Psoas muscle (tissue), 8 donors: Measurements from ENCODE around the gene GALNTL6. TPM values are rescaled to one million over a fixed set of nuclear protein-coding genes. Genes with fewer than 3 reads are reported as not detected.

ENCODE experiments used
- ATAC-seq, 4 donors: fragments of 200-7000 bp; cut with Tn5 transposase; one replicate each; pipeline ENCODE4 v1.9.1; 2020; ENCODE audit warnings: moderate library complexity in 3 of 4, mild to moderate bottlenecking in 2 of 4
- DNase-seq, 2 donors: peaks; one replicate each; pipeline ENCODE4 v3.0.0-alpha.2; 2020
- H3K27ac ChIP-seq: fragments of 200-600 bp; one replicate; pipeline ENCODE4 v1.8.0; 2022
- H3K27me3 ChIP-seq, 3 donors: fragments of 200-600 bp in 1 of 3; one replicate each; pipeline versions ENCODE4 v1.6.1 to v1.8.0; 2013 to 2022; ENCODE audit warnings: low read length in 2 of 3, mild to moderate bottlenecking in 2 of 3, moderate library complexity in 1 of 3; ENCODE audit not compliant: insufficient read depth in 3 of 3
- H3K36me3 ChIP-seq, 2 donors: fragments of 200-600 bp in 1 of 2; one replicate each; pipeline versions ENCODE4 v1.6.1 to v1.8.0; 2013 to 2022; ENCODE audit warnings: low read depth in 1 of 2, mild to moderate bottlenecking in 1 of 2, moderate library complexity in 1 of 2; ENCODE audit not compliant: insufficient read depth in 1 of 2
- H3K4me1 ChIP-seq: fragments of 200-600 bp; one replicate; pipeline ENCODE4 v1.8.0; 2022
- H3K4me3 ChIP-seq: fragments of 200-600 bp; one replicate; pipeline ENCODE4 v1.8.0; 2022; ENCODE audit warnings: mild to moderate bottlenecking
- H3K9me3 ChIP-seq: fragments of 200-600 bp; one replicate; pipeline ENCODE4 v1.8.0; 2022
- WGBS, 3 donors: extraction: QIAGEN DNeasy Blood & Tissue Kit; methylation state at CpG; one replicate each; pipeline versions ENCODE4 v1.1.6 to v1.1.7; 2013; 5-methylcytosine and 5-hydroxymethylcytosine counted together
- intact Hi-C, 2 donors: fragments of 100-400 bp; cut with DNase I; formaldehyde crosslinking; loops; one replicate each; pipeline versions ENCODE4 v1.11.0 to v1.14.2; 2022
- polyA plus RNA-seq, 3 donors: library from polyadenylated mRNA; stranded (reverse); fragments of 200-250 nt; gene quantifications; one replicate each; pipeline ENCODE4 v1.2.3, GENCODE V29; 2013
- total RNA-seq, 4 donors: library from RNA; stranded (reverse); fragmentation: NEBNext Ultra II Directional in 2 of 4; extraction: Animal tissue kit (Norgen Biotek cat#: 25700) in 2 of 4; gene quantifications; one replicate each; pipeline versions ENCODE4 v1.2.1 to v1.2.4, GENCODE V29; 2021 to 2023
- TF ChIP-seq, protein P1 (sequence below): fragments of 200-600 bp; IDR thresholded peaks from one replicate; pipeline ENCODE4 v1.8.0; 2022; ENCODE audit warnings: antibody characterized with exemption
- donor health status: healthy with polysubstance abuse.
- donor health status: DM: no; HTN: no; CAD: no; lungs with moderate emphysema.
- donor health status: Bipolar disorder and iron deficiency.
- donor health status: healthy.
- donor health status: DM: yes; HTN: yes; CAD: no.
- donor health status: DM: no; HTN: no; CAD: no.
- donor health status: DM: no; HTN: no; CAD: no.
- donor health status: DM: yes; HTN: yes; CAD: no.

GALNTL6 gene
- total and polyA plus RNA-seq, 7 donors = 0.01 to 0.91 (median 0.21) TPM; not detected in 3

DNA sequence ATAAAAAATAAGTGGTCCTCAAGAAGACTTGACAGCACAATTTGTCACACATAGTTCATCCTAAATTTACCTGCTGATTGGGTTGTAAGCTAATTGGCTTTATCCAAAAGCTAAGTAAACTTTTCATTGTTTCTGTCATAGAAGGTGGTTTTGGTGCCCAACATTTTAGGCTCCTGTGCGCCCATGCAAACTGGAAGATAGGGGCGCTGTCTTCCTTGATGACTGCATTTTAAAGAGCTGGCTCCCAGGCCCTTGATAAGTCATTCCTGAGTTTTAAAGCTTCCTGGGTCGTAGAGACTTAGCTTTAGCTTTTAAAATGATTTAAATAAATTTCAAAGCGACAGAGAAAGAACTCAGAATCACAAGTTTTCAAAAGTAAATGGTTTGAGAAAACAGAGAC, 730.0 kb downstream of the GALNTL6 start:
- Histone ChIP-seq H3K4me1 (no peaks in the 10 kb centered on the region), H3K9me3 (no peaks in the 10 kb centered on the region), H3K27ac (no peak overlapping the region), H3K36me3 (no peaks in the 10 kb centered on the region), H3K4me3 (no peak overlapping the region), H3K27me3 (no peaks in the 10 kb centered on the region)
- WGBS, 3 donors = 64 to 73% (median 65%) methylated on average over 4 of the region's 4 CpGs
- DNase-seq (no peak), ATAC-seq (no peak)
- intact Hi-C loops = no loop called here
- TF ChIP-seq, protein P1, sequence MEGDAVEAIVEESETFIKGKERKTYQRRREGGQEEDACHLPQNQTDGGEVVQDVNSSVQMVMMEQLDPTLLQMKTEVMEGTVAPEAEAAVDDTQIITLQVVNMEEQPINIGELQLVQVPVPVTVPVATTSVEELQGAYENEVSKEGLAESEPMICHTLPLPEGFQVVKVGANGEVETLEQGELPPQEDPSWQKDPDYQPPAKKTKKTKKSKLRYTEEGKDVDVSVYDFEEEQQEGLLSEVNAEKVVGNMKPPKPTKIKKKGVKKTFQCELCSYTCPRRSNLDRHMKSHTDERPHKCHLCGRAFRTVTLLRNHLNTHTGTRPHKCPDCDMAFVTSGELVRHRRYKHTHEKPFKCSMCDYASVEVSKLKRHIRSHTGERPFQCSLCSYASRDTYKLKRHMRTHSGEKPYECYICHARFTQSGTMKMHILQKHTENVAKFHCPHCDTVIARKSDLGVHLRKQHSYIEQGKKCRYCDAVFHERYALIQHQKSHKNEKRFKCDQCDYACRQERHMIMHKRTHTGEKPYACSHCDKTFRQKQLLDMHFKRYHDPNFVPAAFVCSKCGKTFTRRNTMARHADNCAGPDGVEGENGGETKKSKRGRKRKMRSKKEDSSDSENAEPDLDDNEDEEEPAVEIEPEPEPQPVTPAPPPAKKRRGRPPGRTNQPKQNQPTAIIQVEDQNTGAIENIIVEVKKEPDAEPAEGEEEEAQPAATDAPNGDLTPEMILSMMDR = no peak

- no peaks in the 10 kb centered on the region for H3K4me1 ChIP-seq
- DNase-seq (no peak), ATAC-seq (no peak)
- TF ChIP-seq, protein P1 = no peak
- no peaks in the 10 kb centered on the region for H3K27me3 ChIP-seq
- H3K9me3 ChIP-seq = no peaks in the 10 kb centered on the region
- 59 to 64% (median 62%) methylated on average over 7 of the region's 7 CpGs for WGBS, 3 donors
- no peak overlapping the region for H3K27ac ChIP-seq
- no peaks in the 10 kb centered on the region for H3K36me3 ChIP-seq
- intact Hi-C loops = no loop called here
- no peak overlapping the region for H3K4me3 ChIP-seq
These were observed 733.6 kb downstream of the GALNTL6 start for GRCh38 chr4:172546782-172547181.

DNA sequence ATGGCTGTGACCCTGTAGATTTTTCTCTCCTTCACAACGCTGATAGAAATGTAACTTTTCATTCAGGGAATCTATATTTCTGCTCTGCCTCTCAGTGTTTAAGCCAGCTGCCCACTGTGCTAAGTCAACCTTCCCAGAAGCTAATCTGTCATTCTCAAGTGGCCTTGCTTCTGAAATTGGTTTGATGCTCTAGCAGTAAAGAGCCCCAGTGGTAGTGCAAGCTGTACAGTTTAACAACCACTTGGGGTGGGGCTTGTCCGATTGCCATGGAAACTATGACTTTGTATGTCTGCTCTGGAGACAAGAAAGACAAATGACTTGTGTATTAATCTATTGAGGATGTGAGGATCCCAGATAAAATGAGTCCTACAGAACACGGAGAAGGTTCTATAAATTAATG, 734.5 kb downstream of the GALNTL6 start:
- 62 to 67% (median 64%) methylated on average over 3 of the region's 3 CpGs for WGBS, 3 donors
- TF ChIP-seq, protein P1 = no peak
- intact Hi-C loops = no loop called here
- ATAC-seq (no peak), DNase-seq (no peak)
- Histone ChIP-seq H3K9me3 (no peaks in the 10 kb centered on the region), H3K27me3 (no peaks in the 10 kb centered on the region), H3K4me3 (no peak overlapping the region), H3K27ac (no peak overlapping the region), H3K4me1 (no peaks in the 10 kb centered on the region), H3K36me3 (no peaks in the 10 kb centered on the region)

DNA sequence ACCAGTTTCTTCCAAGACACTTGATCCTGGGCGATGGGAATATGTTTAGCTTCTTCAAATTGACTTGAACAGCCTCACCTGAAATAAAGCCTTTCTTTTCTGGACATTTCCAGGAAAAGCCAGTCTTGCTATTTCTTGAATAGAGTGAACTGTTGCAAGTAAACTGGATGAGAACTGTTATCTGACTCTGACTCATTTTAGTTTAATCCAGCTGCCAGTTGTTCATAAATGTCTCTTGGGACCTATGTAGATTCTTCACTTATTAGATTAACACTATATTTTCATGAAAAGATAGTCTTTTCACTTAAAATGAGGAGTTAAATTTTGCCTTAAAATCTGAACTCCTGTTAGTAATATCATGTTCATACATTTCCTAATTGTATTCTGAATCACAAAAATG, 740.0 kb downstream of the GALNTL6 start:
- H3K27me3 ChIP-seq = no peaks in the 10 kb centered on the region
- H3K9me3 ChIP-seq = no peaks in the 10 kb centered on the region
- TF ChIP-seq, protein P1 = no peak
- 80 to 90% (median 89%) methylated on average over 1 of the region's 1 CpG for WGBS, 3 donors
- no peak overlapping the region for H3K4me3 ChIP-seq
- ATAC-seq (no peak), DNase-seq (no peak)
- H3K36me3 ChIP-seq = no peaks in the 10 kb centered on the region
- H3K27ac ChIP-seq = no peak overlapping the region
- intact Hi-C loops = no loop called here
- no peaks in the 10 kb centered on the region for H3K4me1 ChIP-seq

- Histone ChIP-seq H3K27ac (no peak overlapping the region), H3K9me3 (no peaks in the 10 kb centered on the region), H3K4me1 (no peaks in the 10 kb centered on the region), H3K27me3 (no peaks in the 10 kb centered on the region), H3K36me3 (no peaks in the 10 kb centered on the region), H3K4me3 (no peak overlapping the region)
- WGBS, 3 donors = 95 to 99% (median 97%) methylated on average over 4 of the region's 4 CpGs
- TF ChIP-seq, protein P1 = no peak
- ATAC-seq = no peak
- DNase-seq = no peak
- intact Hi-C loops = no loop called here
These were observed 741.4 kb downstream of the GALNTL6 start for GRCh38 chr4:172554588-172554987.
